ENCODE data around the gene IRF5. TPM values are rescaled to one million over a fixed set of nuclear protein-coding genes. Genes with fewer than 3 reads are reported as not detected.

Gene IRF5
- total RNA-seq, 1 experiment from 2014 or later, result 0.66 TPM

DNA sequence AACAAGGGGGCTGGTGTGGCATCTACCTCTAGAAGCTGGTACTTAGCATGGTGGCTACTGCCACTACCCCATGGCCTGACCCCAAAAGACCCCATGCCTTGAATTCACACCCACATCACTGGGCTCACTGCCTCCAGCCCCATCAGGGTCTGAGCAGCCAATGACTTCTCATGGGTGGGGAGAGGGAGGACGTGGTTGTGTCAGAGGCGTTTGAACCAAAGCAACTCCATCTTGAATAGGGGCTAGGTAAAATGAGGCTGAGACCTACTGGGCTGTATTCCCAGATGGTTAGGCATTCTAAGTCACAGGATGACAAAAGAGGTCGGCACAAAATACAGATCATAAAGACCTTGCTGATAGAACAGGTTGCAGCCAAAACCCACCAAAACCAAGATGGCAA, 42.4 kb upstream of the IRF5 start (continued):
- TF ChIP-seq, protein P1, sequence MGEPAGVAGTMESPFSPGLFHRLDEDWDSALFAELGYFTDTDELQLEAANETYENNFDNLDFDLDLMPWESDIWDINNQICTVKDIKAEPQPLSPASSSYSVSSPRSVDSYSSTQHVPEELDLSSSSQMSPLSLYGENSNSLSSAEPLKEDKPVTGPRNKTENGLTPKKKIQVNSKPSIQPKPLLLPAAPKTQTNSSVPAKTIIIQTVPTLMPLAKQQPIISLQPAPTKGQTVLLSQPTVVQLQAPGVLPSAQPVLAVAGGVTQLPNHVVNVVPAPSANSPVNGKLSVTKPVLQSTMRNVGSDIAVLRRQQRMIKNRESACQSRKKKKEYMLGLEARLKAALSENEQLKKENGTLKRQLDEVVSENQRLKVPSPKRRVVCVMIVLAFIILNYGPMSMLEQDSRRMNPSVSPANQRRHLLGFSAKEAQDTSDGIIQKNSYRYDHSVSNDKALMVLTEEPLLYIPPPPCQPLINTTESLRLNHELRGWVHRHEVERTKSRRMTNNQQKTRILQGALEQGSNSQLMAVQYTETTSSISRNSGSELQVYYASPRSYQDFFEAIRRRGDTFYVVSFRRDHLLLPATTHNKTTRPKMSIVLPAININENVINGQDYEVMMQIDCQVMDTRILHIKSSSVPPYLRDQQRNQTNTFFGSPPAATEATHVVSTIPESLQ (CRISPR knock-in tag; IDR thresholded peaks at IDR 0.05), result no peak
- no peak for TF ChIP-seq KAT7 (CRISPR knock-in tag; IDR thresholded peaks at IDR 0.05; ENCODE audit: borderline replicate concordance)
- TF ChIP-seq, protein P2, sequence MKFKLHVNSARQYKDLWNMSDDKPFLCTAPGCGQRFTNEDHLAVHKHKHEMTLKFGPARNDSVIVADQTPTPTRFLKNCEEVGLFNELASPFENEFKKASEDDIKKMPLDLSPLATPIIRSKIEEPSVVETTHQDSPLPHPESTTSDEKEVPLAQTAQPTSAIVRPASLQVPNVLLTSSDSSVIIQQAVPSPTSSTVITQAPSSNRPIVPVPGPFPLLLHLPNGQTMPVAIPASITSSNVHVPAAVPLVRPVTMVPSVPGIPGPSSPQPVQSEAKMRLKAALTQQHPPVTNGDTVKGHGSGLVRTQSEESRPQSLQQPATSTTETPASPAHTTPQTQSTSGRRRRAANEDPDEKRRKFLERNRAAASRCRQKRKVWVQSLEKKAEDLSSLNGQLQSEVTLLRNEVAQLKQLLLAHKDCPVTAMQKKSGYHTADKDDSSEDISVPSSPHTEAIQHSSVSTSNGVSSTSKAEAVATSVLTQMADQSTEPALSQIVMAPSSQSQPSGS (CRISPR knock-in tag; IDR thresholded peaks at IDR 0.05; ENCODE audit: borderline replicate concordance, low read depth), result no peak

DNA sequence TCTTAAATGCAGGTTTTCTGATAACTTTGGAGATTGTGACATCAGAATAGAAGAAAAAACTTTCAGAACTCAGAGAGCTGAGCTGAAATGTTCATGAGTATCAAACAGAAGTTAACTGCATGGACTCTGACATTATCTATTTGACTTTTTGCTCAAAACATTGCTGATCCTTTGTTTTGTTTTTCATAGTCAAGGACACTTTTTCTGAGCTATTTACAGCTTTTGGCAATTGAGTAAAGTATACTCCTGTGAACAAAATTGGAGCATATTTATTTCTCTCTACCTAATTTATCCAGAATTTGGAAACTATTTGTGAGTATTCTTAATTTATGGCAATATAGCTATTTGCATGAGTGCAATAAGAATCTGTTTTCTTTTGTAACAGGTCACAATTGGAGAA, 38.3 kb upstream of the IRF5 start:
- H3K36me3 Mint-ChIP-seq, result peaks cover 14% of the 10 kb centered on the region
- peaks cover 2% of the 10 kb centered on the region; the same call in 1 of the 2 replicates for H3K4me1 Mint-ChIP-seq
- H3K4me3 Mint-ChIP-seq, result no peak overlapping the region
- TF ChIP-seq, protein P3, sequence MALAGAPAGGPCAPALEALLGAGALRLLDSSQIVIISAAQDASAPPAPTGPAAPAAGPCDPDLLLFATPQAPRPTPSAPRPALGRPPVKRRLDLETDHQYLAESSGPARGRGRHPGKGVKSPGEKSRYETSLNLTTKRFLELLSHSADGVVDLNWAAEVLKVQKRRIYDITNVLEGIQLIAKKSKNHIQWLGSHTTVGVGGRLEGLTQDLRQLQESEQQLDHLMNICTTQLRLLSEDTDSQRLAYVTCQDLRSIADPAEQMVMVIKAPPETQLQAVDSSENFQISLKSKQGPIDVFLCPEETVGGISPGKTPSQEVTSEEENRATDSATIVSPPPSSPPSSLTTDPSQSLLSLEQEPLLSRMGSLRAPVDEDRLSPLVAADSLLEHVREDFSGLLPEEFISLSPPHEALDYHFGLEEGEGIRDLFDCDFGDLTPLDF (CRISPR knock-in tag; IDR thresholded peaks at IDR 0.05), result no peak
- TF ChIP-seq, protein P4, sequence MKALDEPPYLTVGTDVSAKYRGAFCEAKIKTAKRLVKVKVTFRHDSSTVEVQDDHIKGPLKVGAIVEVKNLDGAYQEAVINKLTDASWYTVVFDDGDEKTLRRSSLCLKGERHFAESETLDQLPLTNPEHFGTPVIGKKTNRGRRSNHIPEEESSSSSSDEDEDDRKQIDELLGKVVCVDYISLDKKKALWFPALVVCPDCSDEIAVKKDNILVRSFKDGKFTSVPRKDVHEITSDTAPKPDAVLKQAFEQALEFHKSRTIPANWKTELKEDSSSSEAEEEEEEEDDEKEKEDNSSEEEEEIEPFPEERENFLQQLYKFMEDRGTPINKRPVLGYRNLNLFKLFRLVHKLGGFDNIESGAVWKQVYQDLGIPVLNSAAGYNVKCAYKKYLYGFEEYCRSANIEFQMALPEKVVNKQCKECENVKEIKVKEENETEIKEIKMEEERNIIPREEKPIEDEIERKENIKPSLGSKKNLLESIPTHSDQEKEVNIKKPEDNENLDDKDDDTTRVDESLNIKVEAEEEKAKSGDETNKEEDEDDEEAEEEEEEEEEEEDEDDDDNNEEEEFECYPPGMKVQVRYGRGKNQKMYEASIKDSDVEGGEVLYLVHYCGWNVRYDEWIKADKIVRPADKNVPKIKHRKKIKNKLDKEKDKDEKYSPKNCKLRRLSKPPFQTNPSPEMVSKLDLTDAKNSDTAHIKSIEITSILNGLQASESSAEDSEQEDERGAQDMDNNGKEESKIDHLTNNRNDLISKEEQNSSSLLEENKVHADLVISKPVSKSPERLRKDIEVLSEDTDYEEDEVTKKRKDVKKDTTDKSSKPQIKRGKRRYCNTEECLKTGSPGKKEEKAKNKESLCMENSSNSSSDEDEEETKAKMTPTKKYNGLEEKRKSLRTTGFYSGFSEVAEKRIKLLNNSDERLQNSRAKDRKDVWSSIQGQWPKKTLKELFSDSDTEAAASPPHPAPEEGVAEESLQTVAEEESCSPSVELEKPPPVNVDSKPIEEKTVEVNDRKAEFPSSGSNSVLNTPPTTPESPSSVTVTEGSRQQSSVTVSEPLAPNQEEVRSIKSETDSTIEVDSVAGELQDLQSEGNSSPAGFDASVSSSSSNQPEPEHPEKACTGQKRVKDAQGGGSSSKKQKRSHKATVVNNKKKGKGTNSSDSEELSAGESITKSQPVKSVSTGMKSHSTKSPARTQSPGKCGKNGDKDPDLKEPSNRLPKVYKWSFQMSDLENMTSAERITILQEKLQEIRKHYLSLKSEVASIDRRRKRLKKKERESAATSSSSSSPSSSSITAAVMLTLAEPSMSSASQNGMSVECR (CRISPR knock-in tag; IDR thresholded peaks at IDR 0.05; ENCODE audit: borderline replicate concordance), result no peak
- TF ChIP-seq ZNF138 (CRISPR knock-in tag; conservative IDR thresholded peaks at IDR 0.05) (no peak), SMAD3 (CRISPR knock-in tag; IDR thresholded peaks at IDR 0.05; ENCODE audit: borderline replicate concordance) (no peak), SP1 (CRISPR knock-in tag; conservative IDR thresholded peaks at IDR 0.05) (no peak)
- ChIA-PET CTCF (interaction anchor here (1.4 kb wide), 1 partner anchor 16 kb away, joined by 3 read pairs; no protein-coding TSS in a partner anchor), POLR2A (no interaction called here)
- DNase-seq (ENCODE audit: low spot score) (no peak), ATAC-seq (no peak)
- H3K27me3 Mint-ChIP-seq (ENCODE audit: low read depth), result peaks cover 5% of the 10 kb centered on the region
- no peak overlapping the region for H3K27ac Mint-ChIP-seq
- H3K9me3 Mint-ChIP-seq, result peaks cover 30% of the 10 kb centered on the region

DNA sequence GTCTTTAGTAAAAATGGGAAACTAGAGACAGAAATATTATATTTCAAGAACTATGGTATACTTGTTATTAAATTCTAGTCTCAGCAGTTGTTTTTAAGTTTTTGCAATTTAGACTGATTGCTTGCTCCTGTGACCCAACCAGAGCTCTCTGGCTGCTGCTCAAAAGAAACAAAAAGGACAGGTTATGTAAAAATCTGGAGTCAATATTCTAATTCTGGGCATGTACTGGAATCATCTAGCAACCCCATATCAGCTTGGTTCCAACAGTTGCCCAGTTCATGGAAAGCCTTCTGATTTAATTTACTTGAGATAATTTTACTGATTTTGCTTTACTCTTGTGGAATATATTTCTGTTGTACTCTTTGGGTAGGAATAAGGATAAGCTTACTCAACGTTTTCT, 37.5 kb upstream of the IRF5 start:
- DNase-seq (ENCODE audit: low spot score), result no peak
- POLR2A ChIA-PET, result no interaction called here
- peaks cover 14% of the 10 kb centered on the region for H3K36me3 Mint-ChIP-seq
- CTCF ChIA-PET, result interaction anchor here (0.6 to 1.4 kb wide), 2 partner anchors 17 to 181 kb away, joined by 3 read pairs; no protein-coding TSS in a partner anchor
- peaks cover 3% of the 10 kb centered on the region; the same call in 1 of the 2 replicates for H3K4me1 Mint-ChIP-seq
- peaks cover 30% of the 10 kb centered on the region for H3K9me3 Mint-ChIP-seq
- no peak for ATAC-seq
- H3K4me3 Mint-ChIP-seq, result no peak overlapping the region
- H3K27ac Mint-ChIP-seq, result no peak overlapping the region
- H3K27me3 Mint-ChIP-seq (ENCODE audit: low read depth), result peaks cover 5% of the 10 kb centered on the region
- no peak for TF ChIP-seq FOXP1 (CRISPR knock-in tag; IDR thresholded peaks at IDR 0.05; ENCODE audit: borderline replicate concordance)
- TF ChIP-seq, protein P5, sequence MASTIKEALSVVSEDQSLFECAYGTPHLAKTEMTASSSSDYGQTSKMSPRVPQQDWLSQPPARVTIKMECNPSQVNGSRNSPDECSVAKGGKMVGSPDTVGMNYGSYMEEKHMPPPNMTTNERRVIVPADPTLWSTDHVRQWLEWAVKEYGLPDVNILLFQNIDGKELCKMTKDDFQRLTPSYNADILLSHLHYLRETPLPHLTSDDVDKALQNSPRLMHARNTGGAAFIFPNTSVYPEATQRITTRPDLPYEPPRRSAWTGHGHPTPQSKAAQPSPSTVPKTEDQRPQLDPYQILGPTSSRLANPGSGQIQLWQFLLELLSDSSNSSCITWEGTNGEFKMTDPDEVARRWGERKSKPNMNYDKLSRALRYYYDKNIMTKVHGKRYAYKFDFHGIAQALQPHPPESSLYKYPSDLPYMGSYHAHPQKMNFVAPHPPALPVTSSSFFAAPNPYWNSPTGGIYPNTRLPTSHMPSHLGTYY (CRISPR knock-in tag; IDR thresholded peaks at IDR 0.05), result no peak
- no peak for TF ChIP-seq GTF2I (CRISPR knock-in tag; conservative IDR thresholded peaks at IDR 0.05)
- no peak for TF ChIP-seq ZNF317 (CRISPR knock-in tag; IDR thresholded peaks at IDR 0.05; ENCODE audit: borderline replicate concordance, low read depth)
- no peak for TF ChIP-seq ZNF219 (CRISPR knock-in tag; IDR thresholded peaks at IDR 0.05; ENCODE audit: borderline replicate concordance)
- TF ChIP-seq, protein P6, sequence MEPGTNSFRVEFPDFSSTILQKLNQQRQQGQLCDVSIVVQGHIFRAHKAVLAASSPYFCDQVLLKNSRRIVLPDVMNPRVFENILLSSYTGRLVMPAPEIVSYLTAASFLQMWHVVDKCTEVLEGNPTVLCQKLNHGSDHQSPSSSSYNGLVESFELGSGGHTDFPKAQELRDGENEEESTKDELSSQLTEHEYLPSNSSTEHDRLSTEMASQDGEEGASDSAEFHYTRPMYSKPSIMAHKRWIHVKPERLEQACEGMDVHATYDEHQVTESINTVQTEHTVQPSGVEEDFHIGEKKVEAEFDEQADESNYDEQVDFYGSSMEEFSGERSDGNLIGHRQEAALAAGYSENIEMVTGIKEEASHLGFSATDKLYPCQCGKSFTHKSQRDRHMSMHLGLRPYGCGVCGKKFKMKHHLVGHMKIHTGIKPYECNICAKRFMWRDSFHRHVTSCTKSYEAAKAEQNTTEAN (CRISPR knock-in tag; IDR thresholded peaks at IDR 0.05), result no peak
- TF ChIP-seq ZNF423 (CRISPR knock-in tag; IDR thresholded peaks at IDR 0.05), result no peak
- TF ChIP-seq, protein P4 (CRISPR knock-in tag; IDR thresholded peaks at IDR 0.05; ENCODE audit: borderline replicate concordance), result no peak
